Epithelial cell of proximal tubule (primary cell): Measurements from ENCODE around the gene ZBTB21. TPM values are rescaled to one million over a fixed set of nuclear protein-coding genes. Genes with fewer than 3 reads are reported as not detected.

Source experiments
- DNase-seq: peaks from one replicate; pipeline ENCODE4 v3.0.0-alpha.2; 2011; ENCODE audit warnings: low read depth
- H3K4me3 ChIP-seq: 2 replicates; pipeline ENCODE4 v1.5.1; 2011; ENCODE audit warnings: low read depth, mild to moderate bottlenecking, low read length
- total RNA-seq: library from RNA; depleted of rRNA; stranded (reverse); fragments of >200 nt; gene quantifications from 2 replicates; pipeline ENCODE4 v1.2.3, GENCODE V29; 2015
- TF ChIP-seq, protein P1 (sequence below): conservative IDR thresholded peaks from 2 replicates; pipeline ENCODE4 v1.5.1; 2012; ENCODE audit warnings: low read depth, mild to moderate bottlenecking, low read length

ZBTB21 gene
- total RNA-seq, 1 donor from 2014 or later, result 6.3 TPM

DNA sequence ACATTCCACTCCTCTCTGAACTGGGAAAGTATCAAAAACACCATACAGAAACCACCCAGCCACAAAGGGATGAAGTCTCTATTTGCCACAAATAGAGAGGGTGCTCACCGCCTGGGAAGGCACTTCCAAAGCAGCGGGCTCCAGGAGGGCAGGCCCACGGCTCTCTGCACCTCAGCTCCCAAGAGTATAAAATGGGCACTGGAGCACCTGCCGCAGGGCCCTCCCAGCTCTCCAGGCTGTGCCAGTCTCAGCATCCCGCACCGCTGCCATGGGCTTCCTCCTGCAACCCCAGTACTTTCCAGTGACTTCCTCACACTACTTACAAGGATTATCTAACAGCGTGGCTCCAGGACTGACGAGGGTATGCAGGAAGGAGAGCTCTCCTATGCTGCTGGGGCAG is 70.8 kb downstream of the ZBTB21 start:
- no peak for DNase-seq
- H3K4me3 ChIP-seq, result no peak overlapping the region
- TF ChIP-seq, protein P1, sequence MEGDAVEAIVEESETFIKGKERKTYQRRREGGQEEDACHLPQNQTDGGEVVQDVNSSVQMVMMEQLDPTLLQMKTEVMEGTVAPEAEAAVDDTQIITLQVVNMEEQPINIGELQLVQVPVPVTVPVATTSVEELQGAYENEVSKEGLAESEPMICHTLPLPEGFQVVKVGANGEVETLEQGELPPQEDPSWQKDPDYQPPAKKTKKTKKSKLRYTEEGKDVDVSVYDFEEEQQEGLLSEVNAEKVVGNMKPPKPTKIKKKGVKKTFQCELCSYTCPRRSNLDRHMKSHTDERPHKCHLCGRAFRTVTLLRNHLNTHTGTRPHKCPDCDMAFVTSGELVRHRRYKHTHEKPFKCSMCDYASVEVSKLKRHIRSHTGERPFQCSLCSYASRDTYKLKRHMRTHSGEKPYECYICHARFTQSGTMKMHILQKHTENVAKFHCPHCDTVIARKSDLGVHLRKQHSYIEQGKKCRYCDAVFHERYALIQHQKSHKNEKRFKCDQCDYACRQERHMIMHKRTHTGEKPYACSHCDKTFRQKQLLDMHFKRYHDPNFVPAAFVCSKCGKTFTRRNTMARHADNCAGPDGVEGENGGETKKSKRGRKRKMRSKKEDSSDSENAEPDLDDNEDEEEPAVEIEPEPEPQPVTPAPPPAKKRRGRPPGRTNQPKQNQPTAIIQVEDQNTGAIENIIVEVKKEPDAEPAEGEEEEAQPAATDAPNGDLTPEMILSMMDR, result no peak

Other genes with a start within 250 kb of the ZBTB21 start
- 20.2 and 23.4 TPM in 2 replicates for gene RIPK4, start 243.3 kb downstream of the ZBTB21 start, total RNA-seq
- gene PRDM15, start 131.0 kb downstream of the ZBTB21 start, total RNA-seq, result 4.6 and 4.9 TPM in 2 replicates
- gene C2CD2, start 56.3 kb downstream of the ZBTB21 start, total RNA-seq, result 7.1 and 7.6 TPM in 2 replicates
- gene UMODL1, start 61.0 kb upstream of the ZBTB21 start, total RNA-seq, result not detected in 2 replicates
- not detected in 2 replicates for gene ABCG1, start 208.8 kb upstream of the ZBTB21 start, total RNA-seq